Naive thymus-derived CD4-positive, alpha-beta T cell (primary cell): ENCODE results near the gene DDR2. TPM values are rescaled to one million over a fixed set of nuclear protein-coding genes. Genes with fewer than 3 reads are reported as not detected.

Experiments used
- ATAC-seq: fragments of 150-1000 bp; cut with Tn5 transposase; 2 replicates; pipeline ENCODE4 v1.10.0; 2021; ENCODE audit warnings: mild to moderate bottlenecking, moderate library complexity
- CTCF ChIA-PET: fragments of 350-600 bp; sonication (Branson Sonifier 250); formaldehyde crosslinking; loops from one replicate; lab custom pipeline; 2021; ENCODE audit warnings: antibody characterized with exemption; lab: Charles Lee
- POLR2A ChIA-PET: fragments of 350-600 bp; sonication (Branson Sonifier 250); formaldehyde crosslinking; loops from one replicate; lab custom pipeline; 2021; ENCODE audit warnings: antibody characterized with exemption, inconsistent platforms; lab: Charles Lee
- DNase-seq, 9 donors: peaks; one replicate each; pipeline versions ENCODE4 v3.0.0 to v3.0.0-alpha.2; 2020 to 2022; ENCODE audit warnings: mixed read lengths in 1 of 9
- H3K27ac ChIP-seq: one replicate; pipeline ENCODE4 v1.7.0; 2013; ENCODE audit warnings: mild to moderate bottlenecking, low read depth, low read length, moderate library complexity
- H3K27me3 ChIP-seq, 2 donors: one replicate each; pipeline ENCODE4 v1.7.0; 2013; ENCODE audit warnings: low read length in 2 of 2, mild to moderate bottlenecking in 2 of 2, moderate library complexity in 2 of 2; ENCODE audit not compliant: control insufficient read depth in 2 of 2, insufficient read depth in 2 of 2
- H3K36me3 ChIP-seq, 3 experiments: 1 replicate in 2 of 3; 2 replicates in 1 of 3; pipeline ENCODE4 v1.7.0; 2013; ENCODE audit warnings: low read length in 3 of 3, mild to moderate bottlenecking in 3 of 3, moderate library complexity in 1 of 3; ENCODE audit not compliant: insufficient read depth in 3 of 3, control insufficient read depth in 2 of 3
- H3K4me1 ChIP-seq, 2 donors: one replicate each; pipeline ENCODE4 v1.7.0; 2013; ENCODE audit warnings: low read length in 2 of 2, mild to moderate bottlenecking in 2 of 2, moderate library complexity in 1 of 2; ENCODE audit not compliant: control insufficient read depth in 2 of 2, insufficient read depth in 2 of 2
- H3K4me3 ChIP-seq: 2 replicates; pipeline ENCODE4 v1.7.0; 2013; ENCODE audit warnings: mild to moderate bottlenecking, low read length
- H3K9me3 ChIP-seq, 3 experiments: 1 replicate in 2 of 3; 2 replicates in 1 of 3; pipeline ENCODE4 v1.7.0; 2013; ENCODE audit warnings: low read length in 3 of 3; ENCODE audit not compliant: control insufficient read depth in 2 of 3
- H3K27ac Mint-ChIP-seq, 9 donors: one replicate each; pipeline ENCODE4 v1.8.0; 2020 to 2022; ENCODE audit warnings: mixed read lengths in 9 of 9, mild to moderate bottlenecking in 8 of 9, moderate library complexity in 5 of 9, inconsistent platforms in 2 of 9
- H3K27me3 Mint-ChIP-seq, 5 donors: one replicate each; pipeline ENCODE4 v1.8.0; 2021 to 2022; ENCODE audit warnings: mixed read lengths in 5 of 5, mild to moderate bottlenecking in 1 of 5
- H3K36me3 Mint-ChIP-seq, 5 donors: one replicate each; pipeline ENCODE4 v1.8.0; 2020 to 2022; ENCODE audit warnings: mixed read lengths in 5 of 5, mild to moderate bottlenecking in 3 of 5, inconsistent platforms in 1 of 5
- H3K4me1 Mint-ChIP-seq, 7 donors: one replicate each; pipeline ENCODE4 v1.8.0; 2020 to 2022; ENCODE audit warnings: mixed read lengths in 7 of 7, mild to moderate bottlenecking in 3 of 7, inconsistent platforms in 1 of 7
- H3K4me3 Mint-ChIP-seq, 10 donors: one replicate each; pipeline ENCODE4 v1.8.0; 2020 to 2022; ENCODE audit warnings: mild to moderate bottlenecking in 10 of 10, mixed read lengths in 10 of 10, moderate library complexity in 6 of 10, inconsistent platforms in 2 of 10
- H3K9me3 Mint-ChIP-seq, 11 donors: one replicate each; pipeline ENCODE4 v1.8.0; 2020 to 2022; ENCODE audit warnings: mixed read lengths in 11 of 11, mild to moderate bottlenecking in 4 of 11, inconsistent platforms in 1 of 11, moderate library complexity in 1 of 11
- intact Hi-C, 2 donors: fragments of 100-400 bp; cut with micrococcal nuclease; formaldehyde crosslinking; loops; one replicate each; pipeline ENCODE4 v1.15.1; 2023
- polyA plus RNA-seq, 2 donors: library from polyadenylated mRNA; unstranded; fragments of 300-500 nt; fragmentation: Illumina TruSeq; gene quantifications; one replicate each; pipeline ENCODE4 v1.2.3, GENCODE V29; 2021
- total RNA-seq, 6 experiments: library from RNA in 5 of 6; stranded (reverse) in 5 of 6; gene quantifications; 1 replicate in 5 of 6; 2 replicates in 1 of 6; pipeline ENCODE4 v1.2.3 and lab custom pipeline; 2021 to 2026

DDR2 gene
- total and polyA plus RNA-seq, 7 experiments from 2014 or later, result 0.24 to 0.44 (median 0.35) TPM; not detected in 2

GRCh38 chr1:162716552-162716951 lies 84.3 kb downstream of the DDR2 start:
- Histone ChIP-seq H3K4me1 (no peaks in the 10 kb centered on the region), H3K36me3 (no peaks in the 10 kb centered on the region), H3K4me3 (no peak overlapping the region), H3K9me3 (no peaks in the 10 kb centered on the region), H3K27me3 (no peaks in the 10 kb centered on the region), H3K27ac (no peak overlapping the region)
- H3K27ac Mint-ChIP-seq, result no peak overlapping the region
- POLR2A ChIA-PET, result no interaction called here
- H3K4me3 Mint-ChIP-seq, result no peak overlapping the region
- ATAC-seq (no peak), DNase-seq (no peak)
- no peaks in the 10 kb centered on the region for H3K9me3 Mint-ChIP-seq
- intact Hi-C loops, result no loop called here
- peaks cover 0 to 2% (median 0%) of the 10 kb centered on the region in 7 donors for H3K4me1 Mint-ChIP-seq
- H3K27me3 Mint-ChIP-seq, result peaks cover 0 to 16% (median 3%) of the 10 kb centered on the region in 5 donors
- CTCF ChIA-PET, result no interaction called here
- no peaks in the 10 kb centered on the region for H3K36me3 Mint-ChIP-seq

- Mint-ChIP-seq H3K4me1 (peaks cover 0 to 2% (median 0%) of the 10 kb centered on the region in 7 donors), H3K4me3 (no peak overlapping the region), H3K27me3 (peaks cover 0 to 20% (median 3%) of the 10 kb centered on the region in 5 donors), H3K9me3 (no peaks in the 10 kb centered on the region), H3K36me3 (no peaks in the 10 kb centered on the region), H3K27ac (no peak overlapping the region)
- intact Hi-C loops, result no loop called here
- Histone ChIP-seq H3K27me3 (no peaks in the 10 kb centered on the region), H3K36me3 (no peaks in the 10 kb centered on the region), H3K4me1 (no peaks in the 10 kb centered on the region), H3K4me3 (no peak overlapping the region), H3K9me3 (no peaks in the 10 kb centered on the region), H3K27ac (no peak overlapping the region)
- DNase-seq (no peak), ATAC-seq (no peak)
- POLR2A ChIA-PET, result no interaction called here
- CTCF ChIA-PET, result no interaction called here
Measured at GRCh38 chr1:162717548-162718184, 85.4 kb downstream of the DDR2 start.

- ChIA-PET POLR2A (no interaction called here), CTCF (no interaction called here)
- H3K4me3 ChIP-seq, result no peak overlapping the region
- H3K27ac ChIP-seq, result no peak overlapping the region
- Mint-ChIP-seq H3K27me3 (peaks cover 0 to 15% (median 3%) of the 10 kb centered on the region in 5 donors), H3K27ac (no peak overlapping the region), H3K36me3 (no peaks in the 10 kb centered on the region), H3K4me3 (no peak overlapping the region), H3K9me3 (no peaks in the 10 kb centered on the region), H3K4me1 (peaks cover 0 to 2% (median 0%) of the 10 kb centered on the region in 7 donors)
- intact Hi-C loops, result no loop called here
- DNase-seq (no peak), ATAC-seq (no peak)
- no peaks in the 10 kb centered on the region for H3K36me3 ChIP-seq
- no peaks in the 10 kb centered on the region for H3K4me1 ChIP-seq
- H3K27me3 ChIP-seq, result no peaks in the 10 kb centered on the region
- no peaks in the 10 kb centered on the region for H3K9me3 ChIP-seq
Measured at GRCh38 chr1:162719678-162720077, 87.4 kb downstream of the DDR2 start.

- intact Hi-C loops, result no loop called here
- Histone ChIP-seq H3K4me1 (no peaks in the 10 kb centered on the region), H3K36me3 (no peaks in the 10 kb centered on the region), H3K27me3 (no peaks in the 10 kb centered on the region), H3K27ac (no peak overlapping the region), H3K9me3 (no peaks in the 10 kb centered on the region), H3K4me3 (no peak overlapping the region)
- no peak for ATAC-seq
- no peaks in the 10 kb centered on the region for H3K9me3 Mint-ChIP-seq
- no peak overlapping the region for H3K27ac Mint-ChIP-seq
- DNase-seq, result no peak
- no peaks in the 10 kb centered on the region for H3K4me1 Mint-ChIP-seq
- H3K4me3 Mint-ChIP-seq, result no peak overlapping the region
- ChIA-PET POLR2A (no interaction called here), CTCF (no interaction called here)
- H3K27me3 Mint-ChIP-seq, result peaks cover 0 to 15% (median 3%) of the 10 kb centered on the region in 5 donors
- no peaks in the 10 kb centered on the region for H3K36me3 Mint-ChIP-seq
Measured at GRCh38 chr1:162720996-162721395, 88.7 kb downstream of the DDR2 start.

- H3K36me3 Mint-ChIP-seq, result no peaks in the 10 kb centered on the region
- Histone ChIP-seq H3K27ac (no peak overlapping the region), H3K4me3 (no peak overlapping the region), H3K9me3 (no peaks in the 10 kb centered on the region), H3K36me3 (no peaks in the 10 kb centered on the region), H3K4me1 (no peaks in the 10 kb centered on the region), H3K27me3 (no peaks in the 10 kb centered on the region)
- no peak for ATAC-seq
- peaks cover 0 to 1% (median 0%) of the 10 kb centered on the region in 11 donors for H3K9me3 Mint-ChIP-seq
- CTCF ChIA-PET, result no interaction called here
- no peaks in the 10 kb centered on the region for H3K4me1 Mint-ChIP-seq
- peaks cover 0 to 15% (median 3%) of the 10 kb centered on the region in 5 donors for H3K27me3 Mint-ChIP-seq
- no peak overlapping the region for H3K27ac Mint-ChIP-seq
- DNase-seq, result no peak
- no peak overlapping the region for H3K4me3 Mint-ChIP-seq
- POLR2A ChIA-PET, result no interaction called here
- intact Hi-C loops, result no loop called here
Measured at GRCh38 chr1:162721471-162721870, 89.2 kb downstream of the DDR2 start.

- Histone ChIP-seq H3K4me3 (no peak overlapping the region), H3K27ac (no peak overlapping the region), H3K4me1 (no peaks in the 10 kb centered on the region), H3K36me3 (no peaks in the 10 kb centered on the region), H3K9me3 (no peaks in the 10 kb centered on the region), H3K27me3 (no peaks in the 10 kb centered on the region)
- POLR2A ChIA-PET, result no interaction called here
- intact Hi-C loops, result no loop called here
- DNase-seq, result no peak
- no peaks in the 10 kb centered on the region for H3K4me1 Mint-ChIP-seq
- CTCF ChIA-PET, result no interaction called here
- ATAC-seq, result no peak
- peaks cover 0 to 12% (median 3%) of the 10 kb centered on the region in 5 donors for H3K27me3 Mint-ChIP-seq
- no peak overlapping the region for H3K27ac Mint-ChIP-seq
- peaks cover 0 to 5% (median 0%) of the 10 kb centered on the region in 11 donors for H3K9me3 Mint-ChIP-seq
- H3K4me3 Mint-ChIP-seq, result no peak overlapping the region
- no peaks in the 10 kb centered on the region for H3K36me3 Mint-ChIP-seq
Measured at GRCh38 chr1:162722036-162722435, 89.8 kb downstream of the DDR2 start.

- no peak overlapping the region for H3K4me3 ChIP-seq
- no peaks in the 10 kb centered on the region for H3K4me1 Mint-ChIP-seq
- peaks cover 0 to 8% (median 0%) of the 10 kb centered on the region in 5 donors for H3K27me3 Mint-ChIP-seq
- H3K36me3 Mint-ChIP-seq, result no peaks in the 10 kb centered on the region
- ChIA-PET CTCF (no interaction called here), POLR2A (no interaction called here)
- no peaks in the 10 kb centered on the region for H3K4me1 ChIP-seq
- intact Hi-C loops, result no loop called here
- peaks cover 0 to 5% (median 0%) of the 10 kb centered on the region in 11 donors for H3K9me3 Mint-ChIP-seq
- no peak for ATAC-seq
- H3K36me3 ChIP-seq, result no peaks in the 10 kb centered on the region
- no peak overlapping the region for H3K27ac Mint-ChIP-seq
- no peak for DNase-seq
- no peaks in the 10 kb centered on the region for H3K9me3 ChIP-seq
- no peak overlapping the region for H3K4me3 Mint-ChIP-seq
- no peak overlapping the region for H3K27ac ChIP-seq
- H3K27me3 ChIP-seq, result no peaks in the 10 kb centered on the region
Measured at GRCh38 chr1:162724583-162725120, 92.4 kb downstream of the DDR2 start.
